ENCODE measurements around the gene TENT4B. TPM values are rescaled to one million over a fixed set of nuclear protein-coding genes. Genes with fewer than 3 reads are reported as not detected.
A peak's percentile ranks its signal among the peaks of the same experiment; 100 is the strongest.

The TENT4B gene
- polyA plus RNA-seq, 1 of the 3 experiments (the other 2 are of a cell fraction) = 5.6 TPM

- H3K27ac ChIP-seq (ENCODE audit: low read depth in 2 of 2, low read length in 1 of 2) = peak overlapping the region in 1 of 2 experiments; percentile 61; a peak in 1 of 4 replicates
- no peaks in the 10 kb centered on the region for H3K9me2 ChIP-seq
- peaks cover 4 to 13% of the 10 kb centered on the region in 2 experiments; a peak in 2 of 4 replicates for H3K4me1 ChIP-seq (ENCODE audit: control insufficient read depth in 1 of 2, insufficient read depth in 2 of 2, low read depth in 1 of 2, low read length in 1 of 2)
- H3K4me3 ChIP-seq (ENCODE audit: low read depth in 2 of 2, low read length in 1 of 2) = peak overlapping the region; percentile 66 to 75
- POLR2A ChIA-PET = interaction anchor here (0.8 to 1.4 kb wide), 4 partner anchors 16 to 108 kb away, joined by 3 to 4 read pairs (median 3); no protein-coding TSS in a partner anchor
- peak overlapping the region; percentile 96 for H3K4me2 ChIP-seq
- H4K20me1 ChIP-seq (ENCODE audit: insufficient read depth) = no peaks in the 10 kb centered on the region
- 36% methylated on average over 14 of the region's 46 CpGs for WGBS (ENCODE audit: low lambda C conversion rate)
- no peak for TF ChIP-seq GATA2 (CRISPR knock-in tag; IDR thresholded peaks at IDR 0.05)
- TF ChIP-seq EZH2phosphoT487 (IDR thresholded peaks at IDR 0.05; ENCODE audit: borderline replicate concordance, low read depth) = no peak
- TF ChIP-seq CHD2 (IDR thresholded peaks at IDR 0.05; ENCODE audit: low read length, partially characterized antibody) = no peak
- TF ChIP-seq MXI1 (IDR thresholded peaks at IDR 0.05; ENCODE audit: low read depth, low read length) = 0 out of 2 replicates have a peak, but pooled peaks have one; percentile 40
- no peaks in the 10 kb centered on the region for H3K27me3 ChIP-seq (ENCODE audit: insufficient read depth)
- no peaks in the 10 kb centered on the region for H3K36me3 ChIP-seq (replicated peaks in 1 of 2; ENCODE audit: control insufficient read depth in 1 of 2, insufficient read depth in 2 of 2, low read length in 1 of 2)
- peak overlapping the region; percentile 66; the same call in 1 of the 2 replicates for H3K9ac ChIP-seq
- no peaks in the 10 kb centered on the region for H3F3A ChIP-seq (replicated peaks; ENCODE audit: insufficient read depth)
- H3K79me2 ChIP-seq (ENCODE audit: insufficient read depth) = peaks cover 5% of the 10 kb centered on the region; the same call in 1 of the 2 replicates
- CTCF ChIA-PET = interaction anchor here (0.6 to 3.0 kb wide), 12 partner anchors 8 to 560 kb away, joined by 3 to 9 read pairs (median 3); no protein-coding TSS in a partner anchor
- peak; percentile 83 for DNase-seq
- H3K9me3 ChIP-seq = no peaks in the 10 kb centered on the region
- H2AFZ ChIP-seq (ENCODE audit: low read depth) = peak overlapping the region; percentile 94
These were observed 93.4 kb downstream of the TENT4B start for GRCh38 chr16:50246299-50247122.

- Histone ChIP-seq H3K4me3 (ENCODE audit: low read depth in 2 of 2, low read length in 1 of 2) (peak overlapping the region; percentile 66 to 75; a peak in 2 of 4 replicates), H4K20me1 (ENCODE audit: insufficient read depth) (no peaks in the 10 kb centered on the region), H3K9ac (0 out of 2 replicates have a peak overlapping the region, but pooled peaks have one; percentile 66), H2AFZ (ENCODE audit: low read depth) (no peak overlapping the region), H3K9me3 (no peaks in the 10 kb centered on the region), H3K79me2 (ENCODE audit: insufficient read depth) (peaks cover 5% of the 10 kb centered on the region; the same call in 1 of the 2 replicates), H3K4me2 (peak overlapping the region; percentile 96), H3K9me2 (no peaks in the 10 kb centered on the region), H3K4me1 (ENCODE audit: control insufficient read depth in 1 of 2, insufficient read depth in 2 of 2, low read depth in 1 of 2, low read length in 1 of 2) (peaks cover 7 to 13% of the 10 kb centered on the region in 2 experiments; a peak in 2 of 4 replicates), H3K27me3 (ENCODE audit: insufficient read depth) (no peaks in the 10 kb centered on the region), H3K27ac (ENCODE audit: low read depth in 2 of 2, low read length in 1 of 2) (no peak overlapping the region), H3F3A (replicated peaks; ENCODE audit: insufficient read depth) (no peaks in the 10 kb centered on the region), H3K36me3 (replicated peaks in 1 of 2; ENCODE audit: control insufficient read depth in 1 of 2, insufficient read depth in 2 of 2, low read length in 1 of 2) (no peaks in the 10 kb centered on the region)
- TF ChIP-seq REST (IDR thresholded peaks at IDR 0.05; ENCODE audit: low read depth, low read length) = no peak
- TF ChIP-seq, protein P1, sequence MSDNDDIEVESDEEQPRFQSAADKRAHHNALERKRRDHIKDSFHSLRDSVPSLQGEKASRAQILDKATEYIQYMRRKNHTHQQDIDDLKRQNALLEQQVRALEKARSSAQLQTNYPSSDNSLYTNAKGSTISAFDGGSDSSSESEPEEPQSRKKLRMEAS (IDR thresholded peaks at IDR 0.05; ENCODE audit: low read depth) = no peak
- no peak for TF ChIP-seq RCOR1 (IDR thresholded peaks at IDR 0.05; ENCODE audit: low read length)
- no peak for TF ChIP-seq CHD2 (IDR thresholded peaks at IDR 0.05; ENCODE audit: low read length, partially characterized antibody)
- CTCF ChIA-PET = interaction anchor here (0.6 to 3.0 kb wide), 6 partner anchors 10 to 559 kb away, joined by 3 to 9 read pairs (median 3); no protein-coding TSS in a partner anchor
- no peak for DNase-seq
- POLR2A ChIA-PET = interaction anchor here (1.4 kb wide), 1 partner anchor 16 kb away, joined by 4 read pairs; no protein-coding TSS in a partner anchor
- 98% methylated on average over 11 of the region's 12 CpGs for WGBS (ENCODE audit: low lambda C conversion rate)
These were observed 94.2 kb downstream of the TENT4B start for GRCh38 chr16:50247123-50247905.

Data from SK-N-SH (cell line).